Measurements from ENCODE around the gene ITCH.
A peak's percentile ranks its signal among the peaks of the same experiment; 100 is the strongest.
"Not testable (repeated sequence)": the region's sequence is repeated elsewhere in the genome, so short reads cannot be mapped to it uniquely, and the experiment has no call there.

ITCH gene

DNA sequence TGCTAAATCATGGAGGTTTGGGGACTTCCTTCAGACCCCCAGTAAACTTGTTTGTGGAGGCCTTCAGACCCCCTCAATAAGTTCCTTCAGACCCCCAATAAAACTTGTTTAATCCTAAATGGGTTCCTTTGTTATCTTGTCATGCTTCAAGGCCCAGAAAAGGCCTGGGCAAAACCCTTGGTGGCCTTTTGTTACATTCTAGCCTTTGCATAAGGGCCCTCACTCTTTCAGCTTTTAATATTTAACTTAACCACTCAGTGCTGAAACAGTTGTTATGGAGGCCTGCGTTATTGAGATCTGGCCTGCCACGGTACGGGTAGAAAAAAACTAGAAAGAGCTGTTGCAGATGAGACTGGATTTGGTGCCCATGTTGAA is 148.8 kb downstream of the ITCH start:
- no peak for DNase-seq (ENCODE audit: low spot score)

DNA sequence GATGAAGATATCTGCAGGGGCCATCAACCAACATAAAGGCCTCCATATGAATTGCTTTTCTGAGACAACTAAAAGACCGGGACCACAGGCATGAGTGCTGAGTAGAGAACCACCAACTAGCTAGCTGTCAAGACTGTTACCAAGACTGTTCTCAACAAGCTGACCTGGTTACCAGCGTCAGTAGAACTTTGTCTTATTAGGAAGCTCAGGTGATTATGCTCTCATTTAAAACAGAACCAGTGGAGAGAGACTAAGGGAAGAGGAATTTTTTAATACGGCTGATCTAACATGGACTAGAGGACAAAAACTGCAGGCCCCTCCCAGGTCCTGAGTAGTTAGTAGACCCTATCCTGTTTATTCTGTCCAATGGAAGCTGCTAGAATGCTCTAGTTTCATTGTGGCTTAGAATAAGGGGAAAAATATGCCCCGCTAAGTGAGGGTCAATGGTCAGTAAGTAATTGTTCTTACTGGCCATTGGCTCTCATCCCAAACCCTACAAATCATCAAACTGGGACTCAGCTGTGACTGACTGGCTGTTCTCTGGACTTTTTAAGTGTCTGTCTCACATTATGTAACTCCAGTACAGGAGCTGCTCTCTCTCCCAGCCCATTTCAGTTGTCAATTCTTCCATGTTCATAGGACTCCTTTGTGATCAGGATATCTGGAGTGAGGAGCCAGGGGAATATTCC is 149.3 kb downstream of the ITCH start:
- no peak for DNase-seq (ENCODE audit: low spot score)

DNA sequence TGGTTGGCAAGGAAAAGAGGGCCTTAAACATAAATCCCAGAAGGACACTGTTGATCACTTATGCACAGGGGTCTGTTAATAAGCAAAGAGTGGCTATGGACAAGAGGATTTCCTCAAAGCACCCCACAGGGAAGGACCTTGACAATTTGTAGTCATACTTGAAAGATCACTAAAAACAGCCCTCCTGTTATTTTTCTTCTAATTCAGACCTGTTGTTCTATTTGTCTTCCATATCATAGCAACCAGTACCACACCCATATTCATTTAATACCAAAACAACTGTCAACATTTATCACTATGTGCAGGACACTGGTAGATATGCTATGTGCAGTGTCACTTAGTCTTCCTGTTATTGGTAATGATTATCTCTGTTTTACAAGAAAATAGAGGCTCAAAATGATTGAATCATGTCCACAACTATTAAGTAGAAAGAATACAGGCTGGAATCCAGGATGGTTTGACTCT is 149.9 kb downstream of the ITCH start:
- no peak for DNase-seq (ENCODE audit: low spot score)

DNA sequence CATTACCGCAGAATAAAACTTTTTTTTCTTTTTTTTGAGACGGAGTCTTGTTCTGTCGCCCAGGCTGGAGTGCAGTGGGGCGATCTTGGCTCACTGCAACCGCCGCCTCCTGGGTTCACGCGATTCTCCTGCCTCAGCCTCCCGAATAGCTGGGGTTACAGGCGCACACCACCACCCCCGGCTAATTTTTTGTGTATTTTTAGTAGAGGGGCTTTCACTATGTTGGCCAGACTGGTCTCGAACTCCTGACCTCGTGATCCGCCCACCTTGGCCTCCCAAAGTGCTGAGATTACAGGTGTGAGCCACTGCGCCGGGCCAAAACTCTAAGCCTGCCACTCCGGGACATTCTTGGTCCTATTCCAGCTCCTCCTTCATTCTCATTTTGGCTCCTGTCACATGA is 151.0 kb downstream of the ITCH start:
- DNase-seq (ENCODE audit: low spot score) = not testable (repeated sequence)

DNA sequence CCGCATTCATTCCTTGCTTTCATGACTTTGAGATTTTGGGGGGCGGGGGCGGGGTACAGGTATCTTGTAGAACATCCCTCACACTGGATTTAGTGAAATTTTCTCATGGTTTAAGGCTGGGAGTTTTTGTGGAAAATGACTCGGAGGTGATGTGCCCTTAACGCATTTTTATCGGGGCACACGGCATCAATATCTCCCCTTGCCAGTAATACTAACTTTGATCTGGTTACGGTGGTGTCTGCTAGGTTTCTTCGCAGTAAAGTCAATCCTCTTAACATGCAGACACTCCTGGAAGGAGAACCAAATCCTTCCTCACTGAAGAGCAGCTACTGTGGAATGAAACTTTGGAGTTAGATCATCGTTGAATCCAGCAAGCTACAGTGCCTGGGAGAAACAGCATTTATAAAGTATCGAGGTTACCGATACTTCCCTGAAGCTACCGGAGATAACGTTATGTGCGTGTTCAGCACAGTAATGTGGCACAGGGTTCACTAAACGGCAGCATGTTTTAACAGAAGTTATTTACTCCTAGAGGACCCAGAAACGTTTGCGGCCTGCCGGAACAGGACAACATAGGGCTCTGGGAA is 151.9 kb downstream of the ITCH start:
- no peak for DNase-seq (ENCODE audit: low spot score)

DNA sequence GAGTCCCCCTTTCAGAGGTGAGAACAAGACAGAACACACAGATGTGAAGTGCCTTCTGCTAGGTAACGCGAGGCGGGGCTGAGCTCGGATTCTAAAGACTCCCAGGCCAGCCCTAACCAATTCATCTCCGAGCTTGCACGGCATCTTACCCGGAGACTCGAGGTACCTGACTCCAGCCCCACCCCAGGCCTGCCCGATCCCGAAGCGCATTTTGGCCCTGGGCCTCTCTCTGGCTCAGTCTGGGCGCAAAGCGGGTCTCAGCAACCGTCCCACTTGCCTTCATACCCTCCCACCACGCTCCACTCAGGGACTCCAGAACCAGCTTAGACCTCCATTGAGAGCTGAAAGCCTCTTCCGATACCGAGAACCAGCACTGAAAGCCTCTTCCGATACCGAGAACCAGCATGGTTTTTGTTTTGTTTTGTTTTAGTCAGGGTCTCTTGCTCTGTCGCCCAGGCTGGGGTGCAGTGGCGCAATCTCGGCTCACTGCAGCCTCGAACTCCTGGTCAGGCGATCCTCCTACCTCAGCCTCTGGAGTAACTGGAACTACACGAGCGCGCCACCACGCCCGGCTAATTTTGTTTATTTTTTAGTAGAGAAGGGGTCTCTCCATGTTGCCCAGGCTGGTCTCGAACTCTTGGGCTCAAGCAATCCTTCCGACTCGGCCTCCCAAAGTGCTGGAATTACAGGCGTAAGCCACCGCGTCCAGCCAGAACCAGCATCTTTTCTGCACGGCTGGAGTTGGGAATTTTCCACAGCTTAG is 152.6 kb downstream of the ITCH start:
- DNase-seq (ENCODE audit: low spot score) = peak; percentile 74

DNA sequence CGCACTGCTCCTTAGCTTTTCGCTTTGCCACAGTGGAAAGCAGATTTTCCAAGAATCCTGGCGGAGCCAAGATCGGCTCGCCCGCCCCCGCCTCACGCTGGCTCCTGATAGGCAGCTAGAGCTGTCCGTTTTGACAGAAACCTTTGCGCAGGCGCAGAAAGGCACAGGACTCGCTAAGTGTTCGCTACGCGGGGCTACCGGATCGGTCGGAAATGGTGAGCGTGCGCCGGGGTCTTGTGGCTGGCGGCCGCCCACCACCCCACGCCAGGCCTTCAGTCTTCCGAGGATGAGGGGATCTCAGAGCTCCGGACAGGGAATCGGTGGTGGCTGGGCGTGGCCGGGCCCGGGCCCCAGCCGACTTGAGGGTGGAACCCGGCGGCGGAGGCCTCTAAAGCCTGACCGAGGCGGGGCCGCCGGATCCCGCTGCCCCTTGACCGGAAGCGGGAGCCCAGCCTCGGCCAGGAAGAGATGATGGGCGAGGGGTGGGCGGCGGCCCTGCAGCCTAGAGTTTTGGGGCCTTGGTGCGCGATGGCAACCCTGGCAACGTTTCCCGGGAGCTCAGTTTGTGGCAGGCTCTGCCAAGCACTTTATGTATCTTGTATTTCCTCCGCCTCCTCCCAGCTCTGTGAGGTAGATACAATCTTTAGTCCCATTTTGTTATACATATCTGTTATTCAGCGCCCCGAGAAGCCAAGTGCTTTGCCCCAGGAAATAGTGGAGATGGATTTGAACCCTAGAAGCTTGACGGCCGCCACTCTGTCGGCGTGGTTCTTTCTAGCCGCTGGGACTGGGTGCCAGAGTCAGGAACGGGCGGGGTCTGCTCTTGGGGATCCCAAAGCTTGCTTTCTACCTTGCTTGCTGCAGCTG is 153.4 kb downstream of the ITCH start, which contains the start of gene DYNLRB1:
Gene DYNLRB1 (plus strand): TSS at position 176 of the 867 bp plus-strand sequence. CDS start 37 bp downstream, at position 213.
- peak; percentile 98 for DNase-seq (ENCODE audit: low spot score)

DNA sequence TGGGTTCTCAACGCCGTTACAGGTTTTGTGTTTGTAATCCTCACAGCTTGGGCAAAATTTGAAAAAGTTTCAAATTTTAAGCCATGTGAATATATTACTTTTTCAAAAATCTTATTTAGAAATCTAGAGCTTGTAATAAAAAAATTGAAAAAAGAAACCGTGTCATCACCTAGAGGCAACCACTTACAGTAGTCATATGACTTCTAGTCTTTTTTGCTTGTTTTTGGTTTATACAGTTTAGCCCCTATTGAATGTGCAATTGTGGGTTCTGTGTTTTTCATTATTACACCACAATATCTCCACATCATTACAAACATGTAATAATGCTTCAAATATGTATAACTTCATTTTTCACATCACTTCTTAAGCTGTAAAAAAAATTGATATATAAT is 154.0 kb downstream of the ITCH start:
- DNase-seq (ENCODE audit: low spot score) = no peak

DNA sequence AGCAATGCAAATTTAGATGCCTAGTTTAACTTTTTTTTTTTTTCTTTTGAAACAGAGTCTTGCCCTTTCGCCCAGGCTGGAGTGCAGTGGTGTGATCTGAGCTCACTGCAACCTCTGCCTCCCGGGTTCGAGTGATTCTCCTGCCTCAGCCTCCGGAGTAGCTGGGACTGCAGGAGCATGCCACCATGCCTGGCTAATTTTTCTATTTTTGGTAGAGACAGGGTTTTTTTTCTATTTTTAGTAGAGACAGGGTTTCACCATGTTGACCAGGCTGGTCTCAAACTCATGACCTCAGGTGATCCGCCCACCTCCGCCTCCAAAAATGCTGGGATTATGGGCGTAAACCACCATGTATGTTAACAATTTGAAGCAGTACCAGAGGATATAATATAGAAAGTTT is 155.8 kb downstream of the ITCH start:
- not testable (repeated sequence) for DNase-seq (ENCODE audit: low spot score)

DNA sequence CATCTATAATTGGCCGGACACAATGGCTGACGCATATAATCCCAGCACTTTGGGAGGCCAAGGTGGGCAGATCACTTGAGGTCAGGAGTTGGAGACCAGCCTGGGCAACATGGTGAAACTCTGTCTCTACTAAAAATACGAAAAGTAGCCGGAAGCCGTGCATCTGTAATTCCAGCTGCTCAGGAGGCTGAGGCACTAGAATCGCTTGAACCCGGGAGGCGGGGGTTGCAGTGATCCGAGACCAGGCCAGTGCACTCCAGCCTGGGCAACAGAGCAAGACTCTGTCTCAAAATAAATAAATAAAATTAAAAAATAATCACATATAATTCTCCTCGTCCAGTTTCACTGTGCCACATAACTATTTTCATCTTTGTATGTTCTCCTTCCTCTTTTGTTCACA is 156.8 kb downstream of the ITCH start:
- not testable (repeated sequence) for DNase-seq (ENCODE audit: low spot score)

DNA sequence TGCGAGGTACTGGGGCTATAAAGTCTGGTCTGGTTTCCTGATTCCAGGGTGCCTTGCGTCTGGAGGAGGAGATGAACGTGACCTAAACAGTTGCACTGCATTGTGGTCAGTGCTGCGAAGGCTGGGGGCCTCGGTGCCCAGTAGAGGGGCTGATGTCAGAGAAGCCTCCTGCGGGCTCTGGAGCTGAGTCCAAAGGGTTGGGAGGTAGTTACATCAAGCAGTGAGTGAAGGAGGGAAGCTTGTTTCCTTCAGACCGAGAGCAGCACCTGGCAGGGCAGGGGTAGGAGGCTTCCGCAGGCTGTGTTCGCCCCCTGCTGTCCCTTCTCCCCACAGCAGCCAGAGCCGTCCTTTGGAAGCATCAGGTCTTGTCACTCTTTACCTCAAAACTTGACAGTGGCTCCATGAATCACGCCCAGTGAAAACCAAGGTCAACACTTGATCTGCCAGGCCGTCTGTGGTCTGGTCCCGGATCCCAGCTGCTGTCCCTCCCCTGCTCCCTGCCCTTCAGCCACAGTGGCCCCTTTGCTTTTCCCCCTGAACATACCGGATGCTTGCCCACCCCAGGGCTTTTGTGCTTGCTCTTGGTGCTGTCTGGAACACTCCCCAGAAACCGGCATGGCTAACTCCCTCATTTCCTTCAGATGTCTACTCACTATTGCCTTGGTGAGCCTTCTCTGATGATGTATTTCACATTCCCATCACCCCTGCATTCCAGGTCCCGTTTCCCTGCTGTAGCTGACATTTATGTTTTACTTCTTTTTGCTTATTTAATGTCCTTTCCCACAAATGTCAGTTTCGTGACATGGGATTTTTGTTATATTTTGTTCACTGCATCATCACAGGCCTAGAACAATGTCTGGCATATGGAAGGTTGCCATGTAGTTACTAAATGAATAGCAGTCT is 160.1 kb downstream of the ITCH start:
- no peak for DNase-seq (ENCODE audit: low spot score)

DNA sequence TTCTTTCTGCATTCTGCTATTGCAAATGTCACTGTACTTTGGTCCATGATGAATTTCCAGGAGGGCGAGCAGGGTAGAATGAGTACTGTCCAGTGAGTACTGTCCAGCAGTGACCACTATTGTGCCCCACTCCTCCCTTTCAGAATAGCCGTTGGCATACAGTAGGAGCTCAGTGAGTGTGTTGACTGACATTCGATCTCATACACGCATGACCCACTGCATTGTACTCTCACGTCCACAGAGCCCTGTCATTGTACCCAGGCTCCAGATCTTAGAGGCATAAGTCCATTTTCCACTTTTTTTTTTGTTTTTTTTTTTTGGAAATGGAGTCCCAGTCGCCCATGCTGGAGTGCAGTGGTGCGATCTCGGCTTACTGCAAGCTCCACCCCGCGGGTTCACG is 161.4 kb downstream of the ITCH start:
- no peak for DNase-seq (ENCODE audit: low spot score)

DNA sequence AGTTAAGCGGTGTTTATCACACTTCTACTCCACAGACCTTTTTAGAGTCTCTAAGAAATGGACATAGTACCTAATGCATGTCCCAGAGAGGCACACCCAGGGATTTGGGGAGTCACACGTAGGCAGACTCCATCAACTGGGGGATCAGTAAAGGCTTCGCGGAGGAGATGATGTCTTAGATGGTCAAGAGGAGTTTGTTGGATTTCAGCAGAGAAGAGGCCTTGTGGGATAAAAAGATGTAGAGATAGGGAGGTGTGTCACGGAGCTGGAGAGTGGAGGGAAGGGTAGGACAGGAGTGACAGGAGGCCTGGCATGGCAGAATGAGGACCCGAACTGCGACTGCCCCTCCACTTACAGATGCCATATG is 162.3 kb downstream of the ITCH start:
- no peak for DNase-seq (ENCODE audit: low spot score)

DNA sequence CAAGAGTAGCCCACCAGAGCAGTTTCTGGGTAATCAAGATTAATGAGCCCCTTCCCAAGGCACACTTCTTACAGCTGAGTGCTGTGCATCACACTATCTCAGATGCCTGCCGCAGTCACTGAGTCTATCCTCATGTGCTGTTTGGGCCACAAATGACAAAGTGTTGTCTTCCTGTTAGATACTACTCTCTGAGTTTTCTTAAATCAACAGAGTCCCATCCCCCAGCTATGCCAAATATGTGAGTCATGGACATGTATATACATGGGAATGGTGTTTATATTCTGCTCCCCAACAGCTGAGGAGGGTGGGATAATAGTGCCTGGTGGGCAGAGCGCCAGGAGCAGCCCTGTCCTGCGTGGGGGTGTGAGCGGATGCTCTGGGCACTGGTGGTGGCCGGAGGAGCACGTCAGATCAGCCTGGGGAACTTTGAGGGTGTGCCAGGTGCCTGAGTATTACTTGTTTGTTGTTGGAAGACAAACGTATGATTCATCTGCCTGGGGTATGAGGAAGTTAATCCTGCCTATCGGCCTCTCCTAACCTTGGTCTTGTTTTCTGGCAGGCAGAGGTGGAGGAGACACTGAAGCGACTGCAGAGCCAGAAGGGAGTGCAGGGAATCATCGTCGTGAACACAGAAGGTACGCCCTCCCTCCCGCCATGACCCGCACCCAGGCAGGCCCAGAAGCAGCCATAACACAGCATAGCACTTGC is 162.8 kb downstream of the ITCH start:
- DNase-seq (ENCODE audit: low spot score) = no peak

DNA sequence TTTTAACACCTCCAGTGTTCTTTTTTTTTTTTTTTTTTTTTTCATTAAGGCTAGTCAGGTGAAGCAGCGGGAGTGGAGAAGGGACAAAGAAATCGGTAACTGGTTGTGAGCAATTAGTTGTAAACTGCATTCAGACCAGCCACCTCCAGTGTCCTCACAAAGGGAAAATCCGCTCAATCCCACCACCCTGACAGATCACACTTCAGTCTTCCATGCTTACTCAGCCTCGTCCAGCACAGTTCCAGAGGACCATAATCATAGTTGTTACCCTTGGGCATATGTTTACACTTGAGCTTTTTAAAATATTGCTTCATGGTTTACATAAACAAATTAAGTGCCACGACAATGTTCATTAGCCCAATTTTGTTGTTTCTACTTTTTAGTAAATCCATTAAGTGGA is 163.4 kb downstream of the ITCH start:
- DNase-seq (ENCODE audit: low spot score) = no peak

DNA sequence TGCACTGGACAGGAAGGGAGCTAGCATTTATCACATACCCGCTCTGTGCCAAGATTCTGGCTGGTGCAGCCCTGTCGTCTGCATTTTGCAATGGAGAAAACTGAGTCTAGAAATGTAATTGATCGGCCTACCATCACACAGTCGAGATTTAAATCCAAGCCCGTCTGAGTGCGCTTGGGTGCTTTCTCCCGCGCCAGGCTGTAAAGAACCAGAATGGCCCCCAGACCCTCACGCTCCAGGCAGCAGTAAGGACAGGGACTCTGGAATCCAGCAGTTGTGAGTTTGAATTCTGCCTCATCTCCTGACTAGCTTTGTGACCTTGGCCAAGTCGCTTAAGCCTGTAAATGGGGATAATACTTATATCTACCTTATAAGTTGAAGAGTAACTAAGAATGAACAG is 163.9 kb downstream of the ITCH start:
- no peak for DNase-seq (ENCODE audit: low spot score)

DNA sequence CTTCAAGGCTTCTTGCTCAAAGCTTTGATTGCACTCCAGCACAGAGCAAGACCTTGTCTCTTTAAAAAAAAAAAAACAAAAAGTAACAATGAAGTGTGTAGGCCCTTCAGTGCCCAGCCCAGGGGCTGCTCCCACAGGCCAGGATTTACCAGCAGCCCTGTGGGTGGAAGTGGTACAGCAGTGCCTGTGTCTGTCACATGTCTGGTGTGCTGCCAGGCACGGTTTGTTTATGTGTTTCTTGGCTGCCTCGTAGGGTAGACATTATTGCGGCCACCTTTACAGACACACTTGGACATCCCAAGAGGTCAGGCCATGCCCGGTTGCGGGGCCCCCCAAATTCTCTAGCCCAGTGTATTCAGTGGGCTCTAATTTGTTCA is 165.8 kb downstream of the ITCH start:
- DNase-seq (ENCODE audit: low spot score) = no peak

DNA sequence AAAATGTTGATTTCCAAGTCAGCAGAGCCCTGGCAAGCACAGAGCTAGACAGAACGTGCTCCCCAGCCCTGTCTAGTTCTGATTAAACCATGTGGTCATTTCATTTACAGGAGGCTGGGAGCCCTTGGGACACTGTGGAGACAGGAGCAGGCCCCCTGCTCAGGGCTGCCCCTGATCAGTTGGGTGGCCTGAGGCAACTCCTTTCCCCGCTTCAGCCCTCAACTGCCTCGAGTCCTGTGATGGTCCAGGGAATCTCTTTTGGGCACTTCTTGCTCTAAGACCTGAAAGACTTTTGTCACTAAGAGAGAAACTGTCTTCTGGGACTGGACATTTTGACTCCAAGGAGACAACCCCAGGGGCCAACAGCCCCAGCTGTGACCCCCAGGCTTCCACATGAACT is 166.7 kb downstream of the ITCH start:
- DNase-seq (ENCODE audit: low spot score) = no peak

DNA sequence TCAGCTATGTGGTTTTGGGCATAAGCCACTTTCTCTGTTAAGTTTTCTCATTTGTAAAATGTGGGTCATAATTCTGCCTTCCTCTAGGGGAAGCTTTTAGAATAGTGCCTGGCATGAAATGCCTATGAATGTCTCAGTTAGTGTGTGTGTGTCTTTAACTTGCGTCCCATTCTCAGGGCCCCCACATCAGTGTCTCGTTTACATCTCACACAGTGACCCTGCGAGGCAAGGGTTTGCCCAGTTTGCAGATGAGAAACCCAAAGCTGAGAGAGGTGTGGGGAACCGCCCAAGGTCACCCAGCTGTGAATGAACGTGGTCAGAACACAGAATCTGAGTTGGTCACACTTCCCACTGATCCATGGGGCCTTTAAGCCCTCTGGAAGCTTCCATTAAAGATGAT is 167.3 kb downstream of the ITCH start:
- DNase-seq (ENCODE audit: low spot score) = no peak

DNA sequence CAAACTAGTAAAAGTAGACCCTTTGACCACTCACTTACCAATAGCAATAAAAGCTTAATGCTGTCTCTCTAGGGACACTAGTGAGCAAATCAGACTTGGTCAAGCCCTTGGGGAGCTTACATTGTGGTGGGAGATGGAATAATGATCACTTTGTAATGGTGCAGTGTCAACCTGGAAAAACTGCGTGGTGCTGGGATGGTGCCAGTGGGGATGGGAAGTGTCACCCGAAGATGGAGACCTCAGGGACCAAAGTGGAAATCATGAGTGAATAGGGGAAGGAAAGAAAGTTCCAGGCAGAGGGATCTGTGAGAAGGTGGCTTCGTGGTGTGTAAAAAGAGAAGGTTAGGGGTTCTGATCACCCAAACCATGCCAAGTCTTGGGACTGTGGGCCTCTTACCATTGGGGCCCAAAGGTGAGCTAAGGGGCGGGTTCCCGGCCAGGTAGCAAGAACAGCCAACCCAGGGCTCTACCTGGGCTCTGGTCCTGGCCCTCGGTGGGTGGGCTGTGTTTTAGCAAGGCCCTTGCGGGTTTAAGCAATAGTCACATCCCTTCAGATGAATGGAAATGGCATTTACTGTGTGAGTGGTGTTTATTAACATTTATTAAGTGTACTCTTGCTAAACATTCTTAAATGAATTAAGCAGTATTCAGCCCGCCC is 168.7 kb downstream of the ITCH start:
- DNase-seq (ENCODE audit: low spot score) = no peak
